GM23248 (cell line): Measurements from ENCODE around the gene KIF20B.

Experiments used
- EZH2 ChIP-seq: fragments of 200-600 bp; sonication (generic); IDR thresholded peaks from 2 replicates; pipeline ENCODE4 v1.6.1; 2018; ENCODE audit warnings: antibody characterized with exemption, mild to moderate bottlenecking; ENCODE audit not compliant: insufficient read depth, poor library complexity, severe bottlenecking
- EZH2phosphoT487 ChIP-seq: fragments of 200-600 bp; sonication (generic); IDR thresholded peaks from 2 replicates; pipeline ENCODE4 v1.6.1; 2018; ENCODE audit warnings: antibody characterized with exemption, moderate library complexity, mild to moderate bottlenecking, low read depth; ENCODE audit not compliant: insufficient read depth

- TF ChIP-seq EZH2 (no peak), EZH2phosphoT487 (no peak)
Observed at GRCh38 chr10:89666138-89666537, 35.3 kb upstream of the KIF20B start.
